Stimulated activated naive CD4-positive, alpha-beta T cell treated with Interleukin-2 at 50 U/mL for 16 hours (primary cell): ENCODE results near the gene CWC22.
"Not testable (repeated sequence)": the region's sequence is repeated elsewhere in the genome, so short reads cannot be mapped to it uniquely, and the experiment has no call there.

ENCODE experiments used
- DNase-seq: peaks from one replicate; lab custom pipeline; 2025; lab: John Stamatoyannopoulos, UW

CWC22 gene

DNA sequence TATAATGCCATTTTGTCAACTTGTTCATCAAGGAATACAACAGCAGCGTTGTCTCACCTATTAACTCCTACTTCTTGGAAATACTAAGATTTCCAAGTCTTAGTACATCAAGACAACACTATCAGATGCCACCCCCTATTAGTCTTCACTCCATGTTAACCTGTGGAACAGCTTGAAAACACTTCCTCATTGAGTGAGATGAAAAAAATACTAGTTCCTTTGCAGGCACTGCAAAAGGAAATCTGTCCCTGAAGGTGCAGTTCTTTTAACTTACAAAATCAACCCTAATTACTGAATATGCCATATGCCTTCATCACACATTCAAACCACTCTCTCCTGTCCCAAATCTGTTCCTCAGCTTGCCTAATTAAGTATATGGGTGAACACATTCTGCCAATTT is 4.0 kb downstream of the CWC22 start:
- no peak for DNase-seq

- DNase-seq = no peak
Observed at GRCh38 chr2:180002198-180002770, 4.8 kb downstream of the CWC22 start.

GRCh38 chr2:180001726-180002125 is 5.4 kb downstream of the CWC22 start:
- no peak for DNase-seq

DNA sequence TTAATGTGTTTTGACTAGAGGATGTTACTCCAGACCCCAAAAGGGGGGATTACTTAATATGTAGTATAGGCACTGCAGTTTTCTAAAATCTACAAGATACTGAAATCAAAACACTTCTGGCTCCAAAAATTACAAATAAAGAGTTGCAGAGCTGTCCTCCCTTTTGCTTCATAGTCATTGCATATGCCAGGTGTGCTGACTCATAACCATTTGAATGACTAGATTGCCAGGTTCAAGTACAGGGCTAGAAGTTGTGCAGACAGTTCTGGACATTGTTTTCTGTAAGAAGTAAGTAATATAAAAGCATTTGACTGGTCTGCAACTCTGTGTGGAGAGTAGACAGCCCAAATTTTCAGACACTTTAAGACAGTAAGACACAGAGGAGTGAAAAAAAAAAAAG is 6.7 kb downstream of the CWC22 start:
- no peak for DNase-seq

- no peak for DNase-seq
Observed at GRCh38 chr2:179999000-179999399, 8.1 kb downstream of the CWC22 start.

GRCh38 chr2:179995741-179996515 is 11.2 kb downstream of the CWC22 start:
- no peak for DNase-seq

GRCh38 chr2:179991344-179991743 is 15.8 kb downstream of the CWC22 start:
- DNase-seq = no peak

DNA sequence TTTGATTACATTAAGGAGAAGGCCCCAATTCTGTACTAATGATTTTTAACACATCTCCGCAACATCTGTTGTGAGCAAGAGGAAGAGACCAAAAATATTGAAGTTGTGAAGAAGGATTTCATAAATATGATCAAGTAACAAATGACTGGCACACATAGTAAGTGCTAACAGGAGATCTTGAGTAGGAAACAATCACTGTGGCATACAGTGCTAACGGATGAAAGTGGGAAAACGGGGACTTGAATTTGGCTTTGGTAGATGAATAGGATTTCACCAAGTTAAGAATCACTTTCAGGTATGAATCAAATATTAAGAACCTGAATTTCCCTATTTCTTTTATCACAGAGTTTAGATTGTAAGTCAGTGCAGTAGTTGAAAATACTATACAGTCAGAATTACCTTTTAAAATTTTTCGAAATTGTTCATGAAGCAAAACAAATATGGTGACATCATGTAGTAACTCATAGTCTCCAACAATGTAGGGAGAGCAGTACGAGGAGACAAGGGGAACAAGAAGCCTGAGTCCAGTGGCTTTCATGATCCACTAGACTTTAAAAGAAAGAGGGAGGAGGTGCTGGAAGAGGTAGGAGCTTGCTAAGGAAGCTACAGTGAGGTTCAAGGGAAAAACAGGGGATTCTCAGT is 16.3 kb downstream of the CWC22 start:
- no peak for DNase-seq

GRCh38 chr2:179987916-179988315 is 19.2 kb downstream of the CWC22 start:
- DNase-seq = no peak

- no peak for DNase-seq
Observed at GRCh38 chr2:179985163-179985820, 21.8 kb downstream of the CWC22 start.

GRCh38 chr2:179983250-179983932 is 23.7 kb downstream of the CWC22 start:
- no peak for DNase-seq

DNA sequence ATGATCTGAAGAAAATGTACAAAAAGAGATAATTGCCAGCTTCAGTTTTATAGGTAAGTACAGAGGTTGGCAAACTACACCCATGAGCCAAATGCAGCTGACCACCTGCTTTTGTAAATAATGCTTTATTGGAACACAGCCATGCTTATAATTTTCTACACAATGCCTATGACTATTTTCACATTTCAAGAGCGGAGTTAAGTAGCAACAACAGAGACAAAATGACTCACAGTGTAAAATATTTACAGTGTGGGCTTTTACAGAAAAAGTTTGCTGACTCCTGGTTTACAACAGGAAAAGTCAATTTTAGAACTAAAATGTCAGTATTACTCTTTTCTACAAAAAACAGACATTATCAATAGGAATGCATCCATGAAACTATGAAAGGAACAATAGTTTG is 26.0 kb downstream of the CWC22 start:
- DNase-seq = no peak

DNA sequence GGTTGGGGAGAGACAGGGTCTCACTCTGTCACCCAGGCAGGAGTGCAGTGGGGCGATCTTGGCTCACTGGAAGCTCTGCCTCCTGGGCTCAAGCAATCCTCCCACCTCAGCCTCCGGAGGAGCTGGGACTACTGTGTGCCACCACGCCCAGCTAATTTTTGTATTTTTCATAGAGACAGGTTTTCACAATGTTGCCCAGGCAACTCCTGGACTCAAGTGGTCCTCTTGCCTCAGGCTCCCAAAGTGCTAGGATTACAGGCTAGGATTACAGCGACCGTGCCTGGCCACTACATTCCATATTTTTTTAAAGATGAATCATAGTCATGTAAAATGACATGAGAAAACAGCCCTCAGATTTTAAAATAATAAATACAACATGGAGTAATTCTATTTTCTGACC is 32.3 kb downstream of the CWC22 start:
- no peak for DNase-seq

DNA sequence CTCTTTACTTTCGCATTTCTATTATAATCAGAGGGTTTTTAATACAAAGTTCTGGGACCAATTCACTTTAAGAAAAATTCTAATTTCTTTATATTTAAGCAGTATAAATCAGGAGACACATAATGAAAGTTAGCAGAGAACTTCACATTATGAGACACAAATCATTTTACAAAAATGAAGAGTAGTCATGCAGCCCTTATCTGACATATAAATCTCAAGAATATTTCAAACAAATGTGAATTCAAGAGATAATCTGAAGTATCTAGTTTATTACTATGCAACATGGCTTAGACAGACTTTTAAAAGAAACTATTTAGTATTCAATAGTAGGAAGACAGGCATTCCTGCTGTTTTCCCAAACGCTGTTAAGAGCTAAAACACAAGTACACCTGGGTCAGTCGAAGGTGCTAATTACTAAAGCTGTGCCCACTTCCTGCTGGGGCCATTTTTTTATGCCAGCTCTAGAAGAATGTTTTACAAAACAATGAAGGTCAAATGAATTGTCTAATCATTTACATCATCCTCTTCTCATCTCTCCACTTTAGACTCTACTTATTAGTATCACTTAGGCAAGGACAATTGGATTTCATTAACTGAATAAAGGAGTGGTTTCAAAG is 40.2 kb downstream of the CWC22 start:
- DNase-seq = no peak

DNA sequence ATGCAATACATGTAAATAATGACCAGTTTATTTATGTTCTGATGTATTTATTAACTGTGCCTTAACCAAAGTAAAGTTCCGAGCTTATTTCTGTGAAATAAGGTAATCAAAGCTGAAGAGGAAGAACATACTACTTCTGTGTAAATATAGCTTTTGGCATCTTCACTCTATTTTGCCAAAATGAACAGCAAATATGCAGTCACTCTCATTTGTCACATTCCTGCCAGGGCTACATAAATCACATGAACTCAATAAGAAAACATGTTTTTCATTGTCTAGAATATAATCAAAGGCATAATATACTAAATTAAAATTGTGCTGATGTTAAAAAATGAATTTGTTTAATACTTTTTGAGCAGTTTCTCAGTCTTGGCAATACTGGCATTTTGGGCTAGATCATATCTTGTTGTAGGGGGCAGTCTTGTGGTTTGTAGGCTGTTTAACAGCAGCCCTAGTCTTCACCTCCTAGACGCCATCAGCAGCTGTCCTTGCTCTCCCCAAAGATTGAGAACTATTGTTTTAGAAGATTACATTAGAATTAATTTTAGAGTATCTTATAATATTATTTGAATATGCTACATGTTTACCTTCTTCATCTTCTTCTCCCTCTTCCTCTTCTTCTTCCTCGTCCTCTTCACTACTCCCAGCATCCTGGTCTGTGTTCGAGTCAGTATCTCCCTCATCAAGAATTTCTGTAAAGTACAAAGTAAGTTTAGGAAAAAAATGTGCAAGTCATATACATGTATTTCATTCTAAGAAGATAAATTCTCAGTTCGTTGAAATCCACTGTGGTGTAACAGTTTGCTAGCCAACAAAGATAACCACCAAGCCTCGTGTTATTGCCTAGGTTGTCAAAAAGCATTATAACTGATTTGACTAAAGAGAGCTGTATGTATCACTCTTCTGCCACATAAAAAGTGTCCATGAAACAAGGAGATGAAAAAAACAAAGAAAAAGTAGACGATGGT is 41.5 kb downstream of the CWC22 start:
- no peak for DNase-seq

DNA sequence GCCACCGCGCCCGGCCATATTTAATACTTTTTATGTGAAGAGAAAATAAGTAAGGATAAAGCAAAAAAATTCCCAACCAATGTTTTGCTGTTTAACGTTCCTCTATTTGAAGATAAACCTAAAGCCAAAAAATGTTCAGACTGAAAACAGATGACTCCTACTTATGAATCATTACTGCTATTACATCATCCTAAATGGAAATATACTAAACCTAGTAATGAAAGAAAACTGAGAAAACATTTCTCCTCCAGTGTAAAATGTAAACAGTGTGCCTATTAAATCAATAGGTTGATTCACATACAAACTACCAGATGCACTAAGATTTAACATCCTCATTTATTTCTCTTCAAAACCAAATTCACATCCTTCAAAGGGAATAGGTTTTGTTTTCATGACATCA is 43.5 kb downstream of the CWC22 start:
- DNase-seq = no peak

DNA sequence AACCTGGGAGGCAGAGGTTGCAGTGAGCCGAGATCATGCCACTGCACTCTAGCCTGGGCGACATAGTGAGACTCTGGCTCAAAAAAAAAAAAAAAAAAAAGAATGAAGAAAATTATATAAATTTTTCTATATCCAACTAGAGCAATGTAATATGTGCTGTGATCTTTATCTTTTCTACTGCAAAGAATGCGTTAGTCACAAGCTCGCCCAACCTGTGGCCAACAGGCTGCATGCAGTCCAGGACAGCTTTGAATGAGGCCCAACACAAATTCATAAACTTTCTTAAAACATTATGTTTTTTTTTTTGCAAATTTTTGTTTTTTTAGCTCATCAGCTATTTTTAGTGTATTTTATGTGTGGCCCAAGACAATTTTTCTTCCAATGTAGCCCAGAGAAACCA is 48.8 kb downstream of the CWC22 start:
- not testable (repeated sequence) for DNase-seq

- DNase-seq = no peak
Observed at GRCh38 chr2:179954026-179954425, 53.1 kb downstream of the CWC22 start.

DNA sequence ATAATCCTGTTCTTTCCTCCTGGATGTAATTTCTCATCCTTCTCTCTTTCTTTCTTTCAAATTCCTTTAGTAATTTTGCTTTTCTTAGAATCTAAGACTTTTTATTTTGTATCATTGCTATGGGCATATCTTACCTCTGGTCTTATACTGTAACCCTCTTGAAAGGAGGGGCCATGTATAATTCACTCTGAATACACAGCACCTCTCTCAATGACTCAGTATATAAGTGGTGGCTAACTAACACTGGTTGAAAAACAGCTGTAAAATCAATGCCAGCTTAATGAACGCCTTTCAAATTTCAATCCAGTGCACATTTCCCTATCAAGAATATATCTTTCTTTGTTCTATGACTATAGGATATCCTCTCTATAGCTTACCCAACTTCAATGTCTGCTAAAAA is 53.7 kb downstream of the CWC22 start:
- DNase-seq = no peak

DNA sequence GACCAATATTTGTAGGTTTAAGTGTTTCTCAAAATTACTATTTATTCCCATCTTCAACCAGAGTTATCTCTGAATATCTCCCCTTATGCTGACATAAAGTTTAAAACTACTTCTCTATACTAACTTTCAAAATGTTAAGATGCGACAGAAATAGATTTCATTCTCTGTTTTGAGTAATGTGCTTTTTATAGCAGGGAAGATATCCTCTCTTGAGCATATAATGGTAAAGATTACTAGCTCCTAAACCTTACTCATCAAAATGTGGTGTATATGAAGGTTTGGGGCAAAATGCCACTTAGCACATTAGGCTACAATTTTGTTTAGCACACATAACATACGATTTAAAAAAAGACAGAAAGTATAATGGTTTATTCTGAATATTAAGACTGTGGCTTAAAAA is 54.4 kb downstream of the CWC22 start:
- no peak for DNase-seq

- DNase-seq = no peak
Observed at GRCh38 chr2:179951680-179952079, 55.4 kb downstream of the CWC22 start.
